DMS79 treated with DMSO at 0.1 percent for 48 hours (cell line): ENCODE results near the gene SLC29A2.

Experiments
- DNase-seq: peaks from one replicate; lab custom pipeline; 2025; lab: John Stamatoyannopoulos, UW

The SLC29A2 gene

GRCh38 chr11:66371627-66372415 lies at the start of gene SLC29A2:
Gene SLC29A2, minus strand, starts transcription at chr11:66371760. Its CDS starts 169 bp downstream, at chr11:66371591.
- peak; percentile 81 for DNase-seq

DNA sequence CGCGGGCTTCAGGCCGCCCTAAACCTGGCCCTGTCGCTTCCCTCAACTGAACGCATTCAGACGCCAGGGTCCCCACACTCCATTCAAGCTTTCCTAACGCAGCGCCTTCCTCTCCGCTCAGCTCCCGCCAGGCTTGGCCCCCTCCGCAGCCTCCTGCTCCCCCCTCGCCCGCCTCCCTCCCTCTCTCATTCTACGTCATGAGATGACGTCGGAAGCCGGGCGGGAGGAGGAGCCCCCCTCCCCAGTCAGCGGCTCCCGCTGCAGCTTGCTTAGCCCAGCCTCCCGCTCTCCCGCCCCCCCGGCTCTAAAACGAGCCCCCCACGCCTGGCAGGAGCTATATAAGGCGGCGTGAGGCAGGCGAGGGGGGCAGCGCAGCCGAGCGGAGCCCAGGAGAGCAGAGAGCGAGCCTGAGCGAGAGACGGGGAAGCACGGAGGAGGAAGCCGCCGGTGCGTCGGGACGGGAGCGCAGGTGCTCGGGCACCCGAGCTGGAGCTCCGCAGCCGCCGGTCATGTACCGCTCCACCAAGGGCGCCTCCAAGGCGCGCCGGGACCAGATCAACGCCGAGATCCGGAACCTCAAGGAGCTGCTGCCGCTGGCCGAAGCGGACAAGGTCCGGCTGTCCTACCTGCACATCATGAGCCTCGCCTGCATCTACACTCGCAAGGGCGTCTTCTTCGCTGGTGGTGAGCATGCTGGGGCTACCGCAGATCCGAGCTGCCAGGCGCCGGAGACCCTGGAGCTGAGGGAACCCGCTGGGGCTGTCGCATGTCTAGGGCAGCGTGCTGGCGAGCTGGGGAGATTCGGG lies 49.3 kb upstream of the SLC29A2 start, which contains the start of gene NPAS4:
Gene NPAS4, plus strand, starts transcription at position 365 of the 806 bp plus-strand sequence. Its CDS starts 145 bp downstream, at position 510.
- peak; percentile 73 for DNase-seq

- DNase-seq: peak; percentile 52
Measured at GRCh38 chr11:66419825-66420224, 48.3 kb upstream of the SLC29A2 start.

DNA sequence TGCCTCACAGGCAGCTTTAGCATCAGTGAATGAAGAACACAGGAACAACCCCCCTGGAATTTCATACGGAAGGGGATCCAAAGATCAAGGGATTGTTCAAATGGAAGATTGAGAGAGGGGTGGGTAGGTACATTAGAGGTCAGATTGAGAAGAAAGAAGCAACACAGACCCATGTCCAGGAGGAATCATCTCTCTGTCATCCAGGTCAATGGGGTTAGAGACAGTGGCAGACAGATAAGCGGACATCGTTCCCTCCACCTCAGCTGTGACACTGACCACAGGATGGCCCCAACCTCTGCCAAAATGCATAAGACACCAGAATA lies 47.4 kb upstream of the SLC29A2 start:
- DNase-seq: no peak

DNA sequence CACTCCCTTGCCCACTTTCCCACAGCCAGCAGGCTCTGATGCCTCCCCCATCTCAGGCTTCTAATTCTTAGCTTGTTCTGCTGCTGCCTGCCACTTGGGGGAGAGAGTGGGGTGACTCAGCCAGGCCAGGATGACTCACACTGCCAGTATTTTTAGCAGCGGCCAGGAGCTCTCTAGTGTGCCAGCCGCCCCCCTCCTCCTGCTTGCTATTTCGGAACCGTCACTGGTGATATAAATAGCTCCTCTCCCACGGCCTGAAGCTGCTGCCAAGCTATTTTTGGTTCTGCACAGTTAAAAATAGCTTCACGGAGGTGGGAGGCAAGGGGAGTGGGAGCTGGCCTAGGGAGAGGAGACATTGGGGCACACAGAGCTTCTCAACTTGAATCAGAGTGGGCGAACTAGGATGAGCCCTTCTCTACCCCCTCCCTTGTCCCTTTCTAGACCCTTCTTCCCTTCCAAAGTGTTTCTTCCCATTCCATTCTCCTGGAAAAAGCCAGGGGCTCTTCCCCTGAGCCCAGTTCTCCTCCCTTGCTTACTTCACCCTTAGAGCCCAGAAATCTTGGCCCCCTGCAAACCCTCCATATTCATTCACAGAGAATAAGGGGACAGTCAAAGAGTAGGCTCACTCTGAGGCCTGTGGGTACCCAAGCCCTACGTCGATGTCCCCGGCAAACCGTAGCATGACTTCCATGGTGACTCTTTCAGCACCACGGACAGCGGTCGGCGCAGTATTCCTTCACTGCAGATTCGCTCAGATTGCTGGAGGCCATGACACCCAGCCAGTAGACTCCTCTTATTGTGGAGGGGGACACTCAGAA lies 46.8 kb upstream of the SLC29A2 start:
- DNase-seq: peak; percentile 82

GRCh38 chr11:66417000-66417399 lies 45.4 kb upstream of the SLC29A2 start:
- no peak for DNase-seq

GRCh38 chr11:66415423-66415822 lies 43.9 kb upstream of the SLC29A2 start:
- no peak for DNase-seq

DNA sequence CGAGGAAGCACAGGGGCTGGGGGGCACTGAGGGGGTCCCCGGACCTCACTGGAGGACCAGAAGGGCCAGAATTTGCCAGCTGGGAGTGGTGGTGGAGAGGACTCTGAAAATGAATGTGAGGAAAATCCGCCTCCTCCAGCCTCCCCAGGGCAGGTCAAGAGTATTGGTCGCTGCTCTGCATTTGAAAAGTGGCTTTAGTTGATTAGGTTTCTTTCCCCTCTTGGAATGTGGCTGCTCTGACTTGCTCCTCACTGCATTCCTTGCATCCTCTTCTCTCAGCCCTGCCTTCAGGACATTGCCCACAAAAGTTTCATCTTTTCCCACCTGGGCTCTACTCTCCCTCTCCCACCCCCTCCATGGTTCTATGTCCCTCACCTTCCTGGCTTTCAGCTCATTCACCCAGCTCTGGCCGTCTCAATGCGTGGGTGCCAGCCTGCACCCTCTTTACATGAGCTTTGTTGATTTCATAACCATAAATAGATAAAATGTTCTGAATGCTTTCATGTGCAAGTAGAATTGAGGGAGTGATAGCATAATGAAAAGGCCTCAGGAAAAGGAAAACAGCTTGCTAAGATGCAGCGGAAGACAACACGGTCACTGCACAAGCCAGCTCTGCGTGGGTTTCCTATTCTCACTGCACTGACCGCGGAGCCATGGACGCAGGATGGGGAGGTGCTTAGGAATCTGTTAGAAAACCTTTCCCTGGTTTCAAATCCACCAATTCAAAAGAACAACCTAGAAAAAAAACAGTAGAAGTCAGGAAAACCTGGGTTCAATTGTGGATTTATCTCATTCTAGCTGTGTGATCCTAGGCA lies 42.8 kb upstream of the SLC29A2 start:
- DNase-seq: no peak

DNA sequence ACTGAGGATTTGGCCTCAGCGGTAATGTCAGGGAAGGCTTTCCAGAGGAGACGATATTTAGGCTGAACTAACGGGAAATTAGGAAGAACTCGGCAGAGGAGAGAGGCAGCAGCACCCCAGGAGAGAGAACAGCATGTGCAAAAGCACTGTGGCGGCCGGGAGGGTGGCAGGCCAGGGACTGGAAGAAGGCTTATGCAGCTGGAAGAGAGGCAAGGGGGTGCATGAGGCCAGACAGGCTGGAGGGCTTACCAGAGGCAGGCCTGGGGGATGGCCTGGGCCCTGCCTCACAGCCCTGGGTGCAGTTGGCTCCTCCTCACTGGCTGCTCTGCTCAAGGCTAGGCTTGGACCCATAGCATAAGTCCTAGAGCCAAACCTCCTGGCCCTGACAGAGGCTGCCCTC lies 41.6 kb upstream of the SLC29A2 start:
- no peak for DNase-seq

- DNase-seq: no peak
Measured at GRCh38 chr11:66412110-66412509, 40.5 kb upstream of the SLC29A2 start.

DNA sequence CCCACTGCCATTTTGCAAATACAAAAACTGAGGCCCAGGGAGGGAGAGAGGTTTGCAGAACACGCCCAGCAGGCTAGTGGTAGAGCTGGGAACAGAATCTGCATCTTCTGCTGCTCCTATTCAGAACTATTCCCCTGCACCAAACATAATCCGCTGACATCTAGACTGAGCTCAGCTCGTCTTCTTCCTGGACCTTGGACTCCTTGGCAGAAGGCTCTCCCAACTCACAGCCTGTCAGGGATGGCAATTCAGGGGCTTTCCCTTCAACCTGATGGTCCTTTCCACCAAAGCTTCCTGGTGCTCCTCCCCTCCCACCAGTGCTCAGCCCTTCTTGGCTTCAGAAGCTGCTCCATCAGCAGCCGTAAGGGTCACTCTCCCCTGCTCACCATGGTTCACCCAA lies 39.8 kb upstream of the SLC29A2 start:
- DNase-seq: no peak

GRCh38 chr11:66410191-66410590 lies 38.6 kb upstream of the SLC29A2 start:
- DNase-seq: no peak

GRCh38 chr11:66409226-66409625 lies 37.7 kb upstream of the SLC29A2 start:
- no peak for DNase-seq

DNA sequence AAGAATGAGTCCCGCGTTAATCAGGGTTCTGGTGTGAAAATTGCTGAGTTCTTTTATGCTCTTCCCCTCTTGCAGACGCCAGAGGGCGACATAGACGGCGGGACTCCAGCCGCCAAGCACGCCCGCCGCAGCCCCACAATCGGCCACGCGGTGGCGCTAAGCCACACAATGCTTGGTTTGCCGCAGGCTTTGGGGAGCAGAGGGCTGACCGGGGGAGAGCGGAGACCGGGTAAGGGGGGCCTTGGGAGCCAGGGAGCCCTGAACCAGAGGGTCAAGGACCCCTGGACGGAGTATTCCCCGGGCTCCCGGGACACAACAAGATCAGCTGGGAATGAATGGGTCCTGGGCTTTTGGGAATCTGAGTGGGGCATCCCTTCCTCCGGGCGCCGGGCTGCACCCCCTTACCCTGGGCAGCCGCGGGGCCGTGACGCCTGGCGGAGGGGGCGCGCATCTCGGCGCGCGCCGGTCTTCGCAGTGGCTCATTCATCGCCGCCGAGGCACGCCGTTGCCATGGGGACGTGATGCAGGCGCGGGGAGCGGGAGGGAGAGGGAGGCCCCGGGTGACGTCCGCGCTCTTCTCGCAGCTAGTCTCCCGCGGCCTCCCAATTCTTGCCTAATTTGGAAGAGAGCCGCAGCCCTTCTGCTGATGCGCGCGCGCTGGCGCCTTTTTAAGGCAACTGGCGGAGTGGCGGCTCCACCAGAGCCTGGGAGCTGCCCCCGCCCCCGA lies 37.1 kb upstream of the SLC29A2 start:
- DNase-seq: peak; percentile 88

DNA sequence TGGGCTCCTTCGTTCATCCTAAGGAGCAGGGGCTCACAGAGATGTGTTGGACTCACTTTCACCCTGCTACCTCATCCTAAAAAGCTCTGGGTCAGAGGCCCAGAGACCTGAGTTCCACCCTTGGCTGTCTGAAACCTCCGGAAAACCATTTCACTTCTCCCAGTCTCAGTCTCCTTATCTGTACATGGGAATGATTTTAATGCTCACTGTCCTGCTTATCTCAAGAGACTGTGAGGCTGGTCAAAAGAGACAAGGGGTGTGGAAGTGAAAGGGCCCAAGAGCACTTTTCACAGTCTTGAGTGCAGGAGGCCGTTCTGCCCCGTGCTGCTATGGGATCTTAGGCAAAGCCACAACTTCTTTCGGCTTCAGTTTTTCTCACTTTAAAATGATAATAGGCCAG lies 36.1 kb upstream of the SLC29A2 start:
- no peak for DNase-seq

DNA sequence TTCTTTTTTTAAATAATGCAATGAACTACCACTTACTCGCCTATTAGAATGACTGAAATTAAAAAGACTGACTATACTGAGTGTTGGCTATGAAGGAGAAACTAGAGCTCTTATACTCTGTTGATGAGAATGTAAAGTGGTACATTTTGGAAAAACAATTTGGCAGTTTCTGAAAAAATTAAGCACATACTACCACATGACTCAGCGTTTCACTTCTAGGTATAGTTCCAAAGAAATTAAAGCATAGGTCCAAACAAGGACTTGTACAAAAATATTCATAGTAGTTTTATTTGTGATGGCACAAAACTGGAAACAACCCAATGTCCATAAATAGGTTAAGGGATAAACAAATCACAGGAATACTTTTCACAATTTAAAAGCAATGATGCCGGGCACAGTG lies 22.4 kb upstream of the SLC29A2 start:
- no peak for DNase-seq

GRCh38 chr11:66391322-66391721 lies 19.8 kb upstream of the SLC29A2 start:
- no peak for DNase-seq

GRCh38 chr11:66388780-66389386 lies 17.3 kb upstream of the SLC29A2 start:
- peak; percentile 49 for DNase-seq

DNA sequence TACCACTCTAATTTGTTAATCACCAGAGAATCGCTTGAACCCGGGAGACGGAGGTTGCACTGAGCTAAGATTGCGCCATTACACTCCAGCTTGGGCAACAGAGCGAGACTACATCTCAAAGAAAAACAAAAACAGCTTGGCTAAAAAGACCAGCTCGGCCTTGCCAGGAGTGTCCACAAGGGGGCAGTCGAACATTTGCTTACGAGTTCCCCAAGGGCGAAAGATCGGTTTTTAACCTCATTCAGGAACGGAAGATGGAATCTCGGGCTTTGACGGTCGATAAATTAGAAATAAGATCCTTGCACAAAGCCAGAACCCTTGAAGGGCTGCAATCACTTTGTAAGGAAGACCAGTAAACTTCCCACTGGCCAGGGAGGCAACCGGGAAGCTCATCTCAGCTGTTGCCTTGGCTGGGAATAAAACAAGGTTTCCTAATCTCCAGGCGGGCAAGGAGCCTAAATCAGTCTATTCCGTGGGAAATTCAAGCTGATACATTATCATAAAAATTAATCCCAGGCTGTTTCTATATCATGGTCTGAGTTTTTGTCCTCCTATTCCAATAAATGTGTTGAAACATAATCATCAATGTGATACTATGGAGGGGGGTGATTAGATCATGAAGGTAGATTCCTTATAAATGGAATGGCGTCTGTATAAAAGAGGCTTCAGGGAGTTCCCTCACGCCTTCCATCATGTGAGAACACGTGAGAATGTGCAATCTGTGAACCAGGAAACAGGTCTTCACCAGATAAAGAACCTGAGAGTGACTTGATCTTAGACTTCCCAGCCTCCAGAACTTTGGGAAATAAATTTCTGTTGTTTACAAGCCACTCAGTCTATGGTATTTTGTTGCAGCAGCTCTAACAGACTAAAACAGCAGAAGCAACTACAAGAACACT lies 14.9 kb upstream of the SLC29A2 start:
- DNase-seq: peak; percentile 90
